Astrocyte (in vitro differentiated cells and primary cell): Measurements from ENCODE around the gene SRI. TPM values are rescaled to one million over a fixed set of nuclear protein-coding genes. Genes with fewer than 3 reads are reported as not detected.
A peak's percentile ranks its signal among the peaks of the same experiment; 100 is the strongest.

Experiments used
- DNase-seq: peaks from one replicate; pipeline ENCODE4 v3.0.0-alpha.2; 2010; ENCODE audit warnings: low read depth
- FAIRE-seq: peaks from 2 replicates; lab custom pipeline; 2011; peaks lifted over from hg19 to GRCh38; lab: Jason Lieb, UNC
- H2AFZ ChIP-seq: 2 replicates; pipeline ENCODE4 v1.6.0; 2012; ENCODE audit warnings: low read depth, low read length, inconsistent platforms
- H3K27ac ChIP-seq: 2 replicates; pipeline ENCODE4 v1.5.1; 2011; ENCODE audit warnings: low read depth, low read length, inconsistent platforms
- H3K27me3 ChIP-seq: 2 replicates; pipeline ENCODE4 v1.6.0; 2011; ENCODE audit warnings: low read length, inconsistent platforms; ENCODE audit not compliant: insufficient read depth
- H3K36me3 ChIP-seq: 2 replicates; pipeline ENCODE4 v1.5.1; 2011; ENCODE audit warnings: low read length, inconsistent platforms; ENCODE audit not compliant: insufficient read depth
- H3K4me1 ChIP-seq: 2 replicates; pipeline ENCODE4 v1.5.1; 2011; ENCODE audit warnings: low read length, inconsistent platforms; ENCODE audit not compliant: insufficient read depth
- H3K4me2 ChIP-seq: 2 replicates; pipeline ENCODE4 v1.6.0; 2012; ENCODE audit warnings: low read length, inconsistent platforms
- H3K4me3 ChIP-seq: 2 replicates; pipeline ENCODE4 v1.5.1; 2011; ENCODE audit warnings: low read depth, mild to moderate bottlenecking, low read length, inconsistent platforms; ENCODE audit not compliant: insufficient read depth
- H3K79me2 ChIP-seq: 2 replicates; pipeline ENCODE4 v1.6.0; 2012; ENCODE audit warnings: mild to moderate bottlenecking, low read length, inconsistent platforms; ENCODE audit not compliant: insufficient read depth
- H3K9ac ChIP-seq: 2 replicates; pipeline ENCODE4 v1.6.0; 2012; ENCODE audit warnings: mild to moderate bottlenecking, low read length, inconsistent platforms
- H3K9me3 ChIP-seq: 2 replicates; pipeline ENCODE4 v1.5.1; 2012; ENCODE audit warnings: low read depth, mild to moderate bottlenecking, low read length, inconsistent platforms; ENCODE audit not compliant: insufficient read depth
- H4K20me1 ChIP-seq: 2 replicates; pipeline ENCODE4 v1.6.0; 2012; ENCODE audit warnings: low read length, inconsistent platforms; ENCODE audit not compliant: insufficient read depth
- H3K27ac Mint-ChIP-seq: one replicate; pipeline ENCODE4 v1.8.0; 2021; ENCODE audit warnings: mild to moderate bottlenecking, mixed read lengths; ENCODE audit not compliant: unreplicated experiment
- H3K27me3 Mint-ChIP-seq: one replicate; pipeline ENCODE4 v1.8.0; 2021; ENCODE audit warnings: low read depth, mixed read lengths; ENCODE audit not compliant: unreplicated experiment
- H3K36me3 Mint-ChIP-seq: one replicate; pipeline ENCODE4 v1.8.0; 2021; ENCODE audit warnings: low read depth, mixed read lengths; ENCODE audit not compliant: unreplicated experiment
- H3K4me1 Mint-ChIP-seq: one replicate; pipeline ENCODE4 v1.8.0; 2021; ENCODE audit warnings: low read depth, mixed read lengths; ENCODE audit not compliant: unreplicated experiment
- H3K4me3 Mint-ChIP-seq: one replicate; pipeline ENCODE4 v1.8.0; 2021; ENCODE audit warnings: mild to moderate bottlenecking, moderate library complexity, mixed read lengths; ENCODE audit not compliant: unreplicated experiment
- H3K9me3 Mint-ChIP-seq: one replicate; pipeline ENCODE4 v1.8.0; 2021; ENCODE audit warnings: mild to moderate bottlenecking, mixed read lengths; ENCODE audit not compliant: unreplicated experiment
- CTCF ChIP-seq: IDR thresholded peaks from 2 replicates; pipeline ENCODE4 v1.5.1; 2011; ENCODE audit warnings: low read depth, mild to moderate bottlenecking, inconsistent platforms, low read length, moderate library complexity; ENCODE audit not compliant: insufficient read depth
- EZH2 ChIP-seq: IDR thresholded peaks from 2 replicates; pipeline ENCODE4 v1.6.1; 2012; ENCODE audit warnings: mild to moderate bottlenecking, low read length, inconsistent platforms; ENCODE audit not compliant: insufficient read depth
- total RNA-seq: library from RNA; stranded (reverse); gene quantifications from 2 replicates; pipeline ENCODE4 v1.2.1, GENCODE V29; 2021

The SRI gene
- total RNA-seq, 1 donor from 2014 or later = 139 TPM

DNA sequence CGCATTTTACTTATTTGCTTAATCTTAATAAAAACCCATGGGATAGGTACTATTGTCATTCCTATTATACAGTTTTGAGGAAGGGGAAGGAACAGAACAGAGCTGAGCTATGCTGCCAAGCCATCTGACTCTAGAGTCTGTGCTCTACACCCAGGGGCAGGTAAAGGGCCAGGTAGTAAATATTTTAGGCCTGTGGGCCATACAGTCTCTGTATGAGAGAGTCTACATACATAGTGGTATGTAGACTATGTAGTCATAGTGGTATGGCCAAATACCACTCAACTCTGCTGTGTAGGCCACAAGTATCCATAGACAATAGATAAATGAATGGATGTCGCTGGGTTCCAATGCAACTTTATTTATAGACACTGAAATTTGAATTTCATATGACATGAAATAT, 3.4 kb upstream of the SRI start:
- Histone ChIP-seq H3K27me3 (no peaks in the 10 kb centered on the region), H3K27ac (no peak overlapping the region), H3K9me3 (no peaks in the 10 kb centered on the region), H3K4me1 (peaks cover 21% of the 10 kb centered on the region), H4K20me1 (peaks cover 9% of the 10 kb centered on the region), H3K4me2 (no peak overlapping the region), H3K79me2 (peaks cover 16% of the 10 kb centered on the region), H2AFZ (no peak overlapping the region), H3K9ac (no peak overlapping the region), H3K4me3 (no peak overlapping the region), H3K36me3 (no peaks in the 10 kb centered on the region)
- TF ChIP-seq EZH2 (no peak), CTCF (no peak)
- Mint-ChIP-seq H3K27ac (no peak overlapping the region), H3K27me3 (no peaks in the 10 kb centered on the region), H3K4me1 (peaks cover 5% of the 10 kb centered on the region), H3K36me3 (no peaks in the 10 kb centered on the region), H3K9me3 (peaks cover 2% of the 10 kb centered on the region), H3K4me3 (no peak overlapping the region)
- FAIRE-seq = no peak
- no peak for DNase-seq

GRCh38 chr7:88218836-88219605, 817 bp downstream of the SRI start:
- no peaks in the 10 kb centered on the region for H3K27me3 ChIP-seq
- peaks cover 54% of the 10 kb centered on the region for H3K79me2 ChIP-seq
- TF ChIP-seq CTCF (no peak), EZH2 (no peak)
- peaks cover 6% of the 10 kb centered on the region for H3K36me3 ChIP-seq
- peak overlapping the region; percentile 90 for H3K4me3 Mint-ChIP-seq
- peak overlapping the region; percentile 78 for H3K4me3 ChIP-seq
- H3K9ac ChIP-seq = peak overlapping the region; percentile 92
- peak overlapping the region; percentile 58 for H3K27ac Mint-ChIP-seq
- H3K9me3 ChIP-seq = no peaks in the 10 kb centered on the region
- FAIRE-seq = no peak
- no peaks in the 10 kb centered on the region for H3K27me3 Mint-ChIP-seq
- peaks cover 2% of the 10 kb centered on the region for H3K9me3 Mint-ChIP-seq
- H3K4me1 ChIP-seq = peaks cover 6% of the 10 kb centered on the region
- DNase-seq = peak; percentile 50
- H3K4me1 Mint-ChIP-seq = peaks cover 10% of the 10 kb centered on the region
- peak overlapping the region; percentile 95 for H3K27ac ChIP-seq
- H2AFZ ChIP-seq = peak overlapping the region; percentile 38
- peak overlapping the region; percentile 96 for H3K4me2 ChIP-seq
- peaks cover 42% of the 10 kb centered on the region for H4K20me1 ChIP-seq
- no peaks in the 10 kb centered on the region for H3K36me3 Mint-ChIP-seq

GRCh38 chr7:88218429-88218745, 1.5 kb downstream of the SRI start:
- H3K36me3 Mint-ChIP-seq = no peaks in the 10 kb centered on the region
- H3K36me3 ChIP-seq = peaks cover 10% of the 10 kb centered on the region
- no peaks in the 10 kb centered on the region for H3K27me3 Mint-ChIP-seq
- H3K27ac ChIP-seq = peak overlapping the region; percentile 95
- TF ChIP-seq EZH2 (no peak), CTCF (no peak)
- H3K4me2 ChIP-seq = peak overlapping the region; percentile 96
- peak overlapping the region; percentile 58 for H3K27ac Mint-ChIP-seq
- H3K27me3 ChIP-seq = no peaks in the 10 kb centered on the region
- H3K79me2 ChIP-seq = peaks cover 60% of the 10 kb centered on the region
- H2AFZ ChIP-seq = no peak overlapping the region
- peaks cover 10% of the 10 kb centered on the region for H3K4me1 Mint-ChIP-seq
- DNase-seq = no peak
- FAIRE-seq = no peak
- peaks cover 2% of the 10 kb centered on the region for H3K9me3 Mint-ChIP-seq
- peak overlapping the region; percentile 90 for H3K4me3 Mint-ChIP-seq
- peak overlapping the region; percentile 92 for H3K9ac ChIP-seq
- peaks cover 48% of the 10 kb centered on the region for H4K20me1 ChIP-seq
- peaks cover 6% of the 10 kb centered on the region for H3K4me1 ChIP-seq
- no peaks in the 10 kb centered on the region for H3K9me3 ChIP-seq
- H3K4me3 ChIP-seq = peak overlapping the region; percentile 78
